NCI-H1694 (cell line): ENCODE data around the gene KCTD19.
A peak's percentile ranks its signal among the peaks of the same experiment; 100 is the strongest.

Source experiments
- DNase-seq: peaks from one replicate; lab custom pipeline; 2025; lab: John Stamatoyannopoulos, UW

The KCTD19 gene

DNA sequence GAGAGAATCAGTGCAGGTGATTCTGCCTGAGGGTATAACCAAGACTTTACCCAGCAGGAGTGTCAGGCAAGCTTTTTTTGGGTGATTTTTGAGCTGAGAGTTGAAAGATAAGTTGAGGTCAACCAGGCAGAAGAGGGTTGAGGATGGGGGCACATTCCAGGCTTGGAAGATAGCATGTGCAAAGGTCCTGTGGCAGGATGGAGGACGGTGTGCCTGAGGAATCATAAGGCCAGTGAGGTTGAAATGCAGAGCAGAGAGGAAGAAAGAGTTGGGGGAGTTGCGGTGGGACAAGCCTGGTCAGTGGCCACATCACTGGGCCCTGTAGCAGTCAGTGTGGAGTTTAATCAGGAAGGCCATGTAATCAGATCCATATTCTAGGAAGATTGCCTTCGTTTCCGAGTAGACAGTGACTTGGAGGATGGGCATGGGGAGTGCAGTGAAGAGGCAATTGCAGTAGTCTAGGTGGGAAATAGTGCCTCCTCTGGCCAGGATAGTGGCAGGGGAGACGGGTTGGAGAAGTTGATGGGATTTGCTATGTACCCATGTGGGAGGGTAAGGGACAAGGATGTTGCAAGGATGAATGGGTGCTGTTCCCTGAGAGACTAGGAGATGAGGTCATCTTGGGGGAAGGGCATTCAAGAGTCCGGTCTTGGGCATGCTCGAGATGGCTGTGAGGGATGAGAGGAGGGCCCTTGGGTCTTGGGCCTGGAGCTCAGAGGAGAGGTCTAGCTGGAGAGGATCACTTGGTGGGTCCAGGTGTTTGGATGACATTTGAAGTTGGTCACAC is 43.3 kb downstream of the KCTD19 start:
- no peak for DNase-seq

DNA sequence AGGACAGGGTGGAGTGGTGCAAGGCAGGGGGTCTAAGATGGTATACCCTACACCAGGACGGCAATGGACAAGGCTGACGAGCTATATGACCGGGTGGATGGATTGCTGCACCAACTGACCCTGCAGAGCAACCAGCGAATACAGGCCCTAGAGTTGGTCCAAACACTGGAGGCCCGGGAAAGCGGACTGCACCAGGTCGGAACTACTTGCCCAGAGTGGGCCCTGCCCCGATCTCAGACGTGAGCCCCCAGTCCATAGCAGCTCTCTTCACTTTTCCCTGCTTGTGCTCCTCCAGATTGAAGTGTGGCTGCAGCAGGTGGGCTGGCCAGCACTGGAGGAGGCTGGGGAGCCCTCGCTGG is 44.1 kb downstream of the KCTD19 start:
- DNase-seq = no peak

DNA sequence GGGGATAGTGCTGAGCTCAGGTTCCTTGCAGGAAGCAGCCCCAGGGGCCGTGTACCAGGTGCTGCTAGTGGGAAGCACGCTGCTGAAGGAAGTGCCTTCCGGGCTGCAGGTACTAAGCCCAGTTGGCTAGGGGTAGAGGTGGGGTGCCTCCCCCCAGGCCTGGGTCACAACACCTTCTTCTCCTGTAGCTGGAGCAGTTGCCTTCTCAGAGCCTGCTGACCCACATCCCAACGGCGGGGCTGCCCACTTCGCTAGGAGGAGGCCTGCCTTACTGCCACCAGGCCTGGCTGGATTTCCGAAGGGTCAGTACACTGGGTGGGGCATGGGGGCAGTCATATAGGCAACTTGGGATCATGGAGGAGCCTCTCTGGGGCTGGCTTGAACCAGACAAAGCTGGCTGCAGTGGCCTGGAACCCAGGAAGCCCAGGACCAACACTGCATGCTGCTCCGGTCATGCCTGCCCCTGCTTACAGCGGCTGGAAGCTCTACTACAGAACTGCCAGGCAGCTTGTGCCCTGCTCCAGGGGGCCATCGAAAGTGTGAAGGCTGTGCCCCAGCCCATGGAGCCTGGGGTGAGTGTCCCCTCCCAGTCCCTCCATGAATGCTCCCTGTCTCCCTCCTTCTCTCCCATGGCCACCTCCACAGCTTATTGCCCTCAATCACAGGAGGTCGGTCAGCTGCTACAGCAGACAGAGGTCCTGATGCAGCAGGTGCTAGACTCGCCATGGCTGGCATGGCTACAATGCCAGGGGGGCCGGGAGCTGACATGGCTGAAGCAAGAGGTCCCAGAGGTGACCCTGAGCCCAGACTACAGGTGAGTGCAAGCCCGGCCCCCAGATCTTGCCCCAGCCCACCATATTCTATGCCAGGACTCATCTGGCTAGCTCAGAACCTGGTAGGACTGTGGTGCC is 44.8 kb downstream of the KCTD19 start:
- DNase-seq = no peak

DNA sequence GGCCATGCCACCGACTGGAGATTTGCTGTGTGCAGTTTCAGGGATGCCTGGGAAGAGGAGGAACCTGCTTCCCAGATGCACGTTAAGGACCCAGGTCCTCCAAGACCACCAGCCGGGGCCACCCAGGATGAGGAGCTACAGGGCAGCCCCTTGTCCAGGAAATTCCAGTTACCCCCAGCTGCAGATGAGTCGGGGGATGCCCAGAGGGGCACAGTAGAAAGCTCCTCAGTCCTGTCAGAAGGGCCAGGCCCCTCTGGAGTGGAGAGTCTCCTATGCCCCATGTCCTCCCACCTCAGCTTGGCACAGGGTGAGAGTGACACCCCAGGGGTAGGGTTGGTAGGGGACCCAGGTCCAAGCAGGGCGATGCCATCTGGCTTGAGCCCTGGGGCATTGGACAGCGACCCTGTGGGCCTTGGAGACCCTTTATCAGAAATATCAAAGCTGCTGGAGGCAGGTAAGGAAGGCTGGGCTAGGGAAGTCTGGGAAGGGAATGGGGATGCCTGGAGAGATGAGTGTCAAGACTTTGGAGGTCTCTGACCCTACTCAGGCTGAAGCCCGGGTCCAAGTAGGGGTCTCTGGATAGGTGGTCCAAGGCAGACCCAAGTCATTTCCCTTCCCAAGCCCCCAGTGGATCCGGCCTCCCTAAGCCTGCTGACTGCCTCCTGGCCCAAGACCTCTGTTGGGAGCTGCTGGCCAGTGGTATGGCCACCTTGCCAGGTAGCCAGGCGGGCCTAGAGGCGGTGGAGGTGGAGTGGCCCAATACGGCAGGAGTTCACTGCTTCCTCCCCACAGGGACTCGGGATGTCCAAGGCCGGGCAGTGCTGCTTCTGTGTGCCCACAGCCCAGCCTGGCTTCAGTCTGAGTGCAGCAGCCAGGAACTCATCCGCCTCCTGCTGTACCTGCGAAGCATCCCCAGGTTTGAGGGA is 46.2 kb downstream of the KCTD19 start:
- DNase-seq = no peak

DNA sequence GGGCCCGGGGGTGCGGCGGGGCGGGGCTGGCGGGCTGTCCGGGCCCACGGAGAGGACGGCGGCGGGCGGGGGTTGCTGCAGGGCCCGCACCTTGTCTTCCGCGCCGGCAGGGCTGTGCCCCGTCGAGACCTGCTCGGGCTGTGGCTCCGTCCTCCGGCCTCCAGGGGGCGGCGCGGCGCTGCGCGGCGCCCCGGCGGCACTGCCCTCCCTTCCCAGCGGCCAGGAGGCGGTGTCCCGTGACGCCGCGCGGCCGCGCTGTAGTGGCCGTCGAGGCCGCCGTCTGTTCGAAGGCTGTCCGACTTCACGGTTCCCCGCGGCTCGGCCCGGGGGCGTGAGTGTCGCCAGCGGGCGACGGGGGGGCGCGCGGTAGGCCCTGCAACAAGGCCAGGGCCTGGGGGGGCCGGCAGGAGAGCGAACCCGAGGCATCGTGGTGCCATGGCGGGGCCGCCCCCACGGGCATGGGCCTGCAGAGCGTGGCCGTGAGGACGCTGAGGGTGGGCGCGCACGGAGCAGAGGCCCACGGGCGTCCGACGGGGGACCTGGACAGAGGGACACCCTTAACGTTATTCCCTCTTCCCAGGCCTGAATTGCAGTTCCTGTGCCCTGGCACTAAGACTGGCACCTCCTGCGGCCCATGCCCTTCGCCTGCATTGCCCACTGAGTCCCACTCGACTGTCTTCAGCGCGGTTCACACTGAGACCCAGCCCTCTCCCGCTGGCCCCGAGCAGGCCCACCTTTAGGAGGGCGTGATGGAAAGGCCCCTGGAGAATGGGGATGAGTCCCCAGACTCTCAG is 47.0 kb downstream of the KCTD19 start, which contains the start of gene PLEKHG4:
Gene PLEKHG4 (plus strand): TSS at position 237 of the 794 bp plus-strand sequence. CDS start 513 bp downstream, at position 750.
- DNase-seq = peak; percentile 29

DNA sequence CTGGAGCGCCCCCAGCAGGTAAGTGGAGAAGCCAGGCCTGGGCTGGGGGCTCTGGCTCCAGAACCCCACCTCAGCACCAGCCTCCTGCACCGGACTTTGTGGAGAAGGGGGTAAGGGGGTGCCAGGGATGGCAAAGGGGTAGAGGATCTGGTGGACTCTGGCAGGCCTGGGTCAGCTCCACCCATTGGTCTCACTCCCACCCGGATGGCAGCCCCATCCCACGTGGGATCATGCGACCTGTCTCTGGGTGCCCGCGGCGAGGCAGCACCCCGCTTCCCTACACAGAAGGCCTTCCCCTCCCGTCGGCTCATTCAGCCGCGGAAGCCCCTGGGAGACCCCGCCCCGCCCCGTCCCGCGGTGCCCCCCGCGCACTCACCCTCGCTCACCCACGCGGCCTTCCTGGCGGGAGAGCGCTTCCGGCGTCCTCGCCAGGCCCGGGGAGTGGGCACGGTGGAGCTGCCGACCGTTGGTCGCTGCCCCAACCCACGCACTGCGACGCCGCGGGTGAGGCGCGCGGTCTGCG is 47.7 kb downstream of the KCTD19 start:
- DNase-seq = no peak

DNA sequence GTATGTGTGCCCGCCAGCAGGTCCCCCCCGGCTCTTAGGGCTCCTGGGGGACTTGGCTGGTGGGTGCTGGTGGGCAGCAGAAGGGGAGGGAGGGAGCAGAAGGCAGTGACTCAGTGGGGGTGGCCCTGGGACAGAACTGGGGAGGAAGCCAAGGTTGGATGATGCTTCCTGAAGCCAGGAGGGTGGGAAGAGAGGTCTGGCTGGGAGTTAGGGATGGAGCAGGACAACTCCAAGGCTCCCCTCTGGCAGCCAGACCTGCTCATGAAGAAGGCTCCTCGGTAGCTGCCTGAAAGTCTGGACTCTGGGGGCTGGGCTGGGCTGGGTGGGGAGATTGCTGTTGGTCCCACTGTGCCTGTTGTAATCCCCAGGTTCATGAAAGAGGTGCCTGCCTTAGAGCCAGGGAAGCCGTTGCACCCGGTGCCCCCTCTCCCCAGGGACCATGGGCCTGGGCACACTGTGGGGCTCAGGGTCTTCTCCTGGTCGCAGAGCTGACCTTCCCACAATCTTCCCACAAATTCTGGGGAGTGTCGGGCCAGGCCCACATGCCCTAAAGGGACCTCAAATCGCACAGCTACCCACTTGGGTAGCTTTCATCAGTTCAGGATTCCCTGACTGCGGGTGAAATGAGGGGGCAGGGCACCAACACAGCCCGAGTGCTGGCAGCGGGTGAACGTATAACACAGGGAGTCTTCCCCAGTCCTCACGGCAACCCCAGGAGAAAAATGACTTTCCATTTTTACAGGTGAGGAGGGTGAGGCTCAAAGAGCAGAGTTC is 48.4 kb downstream of the KCTD19 start:
- no peak for DNase-seq

DNA sequence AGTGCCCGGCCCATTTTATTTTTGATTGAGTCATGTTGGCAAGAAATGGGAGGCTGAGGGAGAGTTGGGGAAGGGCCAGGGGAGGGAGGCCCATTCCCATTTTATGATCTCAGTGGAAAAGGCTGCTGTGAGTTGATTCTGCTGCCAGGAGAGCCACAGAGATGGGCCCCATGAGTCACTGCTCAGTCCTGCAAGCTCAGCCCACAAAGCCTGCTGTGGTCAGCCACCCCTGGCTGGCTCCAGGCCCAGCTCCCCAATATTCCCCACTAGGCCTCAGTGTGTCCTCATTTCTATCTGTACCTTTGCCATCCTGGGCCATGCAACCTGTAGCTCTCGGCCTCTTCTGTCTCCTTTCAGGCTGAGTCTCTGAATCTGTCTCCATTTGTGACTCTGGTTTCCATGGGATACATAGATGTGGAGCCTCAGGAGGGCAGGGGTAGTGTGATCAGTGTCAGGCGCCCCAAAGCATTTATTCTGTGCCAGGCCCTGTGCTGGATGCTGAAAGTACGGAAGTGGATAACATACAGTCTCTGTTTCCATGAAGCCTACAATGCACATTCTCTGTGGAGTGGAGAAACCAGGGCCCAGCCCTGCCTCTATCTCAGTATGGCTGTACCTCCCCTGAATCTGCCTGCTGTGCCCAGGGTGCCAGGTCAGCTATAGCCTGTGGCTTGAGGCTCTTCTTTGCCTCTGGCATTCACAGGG is 49.1 kb downstream of the KCTD19 start:
- DNase-seq = no peak

DNA sequence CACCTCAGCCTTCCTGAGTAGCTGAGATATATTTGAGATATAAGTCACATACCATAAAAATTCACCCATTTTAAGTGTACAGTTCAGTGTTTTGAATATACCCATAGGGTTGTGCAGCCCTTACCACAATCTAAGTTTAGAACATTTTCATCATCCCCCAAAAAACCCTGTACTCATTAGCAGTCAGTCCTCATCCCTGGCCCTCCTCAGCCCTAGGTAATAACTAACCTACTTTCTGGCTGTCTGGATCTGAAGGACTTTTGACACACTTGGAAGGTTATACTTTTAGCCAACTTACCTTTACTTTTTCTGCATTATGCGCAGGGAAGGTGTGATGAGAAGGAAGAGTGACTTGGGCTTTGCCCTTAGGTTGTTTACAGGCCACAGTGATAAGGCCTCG is 51.2 kb downstream of the KCTD19 start:
- no peak for DNase-seq

DNA sequence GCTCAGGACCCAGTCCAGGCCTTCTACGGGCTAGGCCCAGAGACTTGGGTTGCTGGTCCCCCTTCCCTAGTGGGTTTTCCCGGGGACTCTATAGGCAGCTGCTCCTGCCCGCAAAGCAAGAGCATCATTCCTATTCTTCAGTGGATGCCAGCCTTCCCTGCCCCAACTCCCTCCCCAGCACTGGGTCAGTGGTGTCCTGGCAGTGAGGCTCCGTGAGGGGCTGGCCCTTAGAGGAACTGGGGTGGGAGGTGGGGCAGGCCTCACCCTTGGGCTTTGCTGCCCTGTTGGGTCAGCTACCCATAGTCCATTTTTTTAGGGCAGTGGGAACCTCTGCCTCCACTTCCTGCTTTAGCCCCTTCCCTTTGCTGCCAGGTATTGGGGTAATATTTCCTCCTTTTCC is 55.1 kb downstream of the KCTD19 start:
- no peak for DNase-seq

DNA sequence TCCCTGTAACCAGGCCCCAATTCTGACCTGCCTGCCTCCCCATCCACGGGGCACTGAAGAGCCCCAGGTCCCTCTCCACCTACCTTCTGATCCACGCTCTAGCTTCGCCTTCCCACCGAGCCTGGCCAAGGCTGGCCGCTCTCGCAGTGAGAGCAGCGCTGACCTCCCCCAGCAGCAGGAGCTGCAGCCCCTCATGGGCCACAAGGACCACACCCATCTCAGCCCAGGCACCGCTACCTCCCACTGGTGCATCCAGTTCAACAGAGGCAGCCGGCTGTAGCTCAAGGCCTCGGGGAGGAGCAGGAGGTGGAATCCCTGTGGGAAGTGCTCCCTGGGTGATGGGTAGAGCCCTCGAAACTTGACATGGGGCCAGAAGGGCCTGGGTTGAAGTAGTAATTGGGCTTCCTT is 55.6 kb downstream of the KCTD19 start:
- DNase-seq = no peak

DNA sequence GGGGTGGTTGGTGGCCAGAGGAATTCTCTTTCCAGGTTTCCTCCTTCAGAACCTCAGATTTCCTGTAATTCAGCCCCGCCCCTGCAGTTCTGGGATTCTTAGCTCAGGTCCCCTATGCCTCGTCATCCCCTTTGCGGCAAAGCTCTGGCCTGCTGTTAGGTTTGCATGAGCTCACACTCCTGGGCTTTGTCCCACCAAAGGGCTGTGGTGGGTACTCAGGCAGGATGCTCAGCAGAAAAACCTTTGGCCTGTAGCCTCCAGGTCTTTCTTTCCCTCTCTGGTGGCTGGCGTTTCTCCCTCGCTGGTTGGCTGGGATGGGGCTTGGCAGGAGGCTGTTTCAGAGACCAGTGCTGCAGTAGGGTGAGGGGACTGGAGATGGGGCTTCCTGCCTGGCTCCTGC is 56.8 kb downstream of the KCTD19 start:
- DNase-seq = no peak

DNA sequence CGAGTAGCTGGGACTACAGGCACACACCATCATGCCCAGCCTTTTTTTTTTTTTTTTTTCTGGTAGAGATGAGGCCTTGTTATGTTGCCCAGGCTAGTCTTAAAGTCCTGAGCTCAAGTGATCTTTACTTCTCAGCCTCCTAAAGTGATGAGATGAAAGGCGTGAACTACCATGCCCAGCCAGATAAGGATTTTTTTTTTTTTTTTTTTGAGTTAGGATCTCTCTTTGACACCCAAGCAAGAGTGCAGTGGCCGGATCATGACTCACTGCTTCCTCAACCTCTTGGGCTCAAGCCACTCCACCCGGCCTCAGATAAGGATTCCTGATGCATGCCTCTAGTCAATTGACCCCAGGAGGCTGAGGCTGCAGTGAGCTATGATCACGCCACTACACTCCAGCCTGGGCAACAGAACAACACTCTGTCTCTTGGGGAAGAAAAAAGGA is 58.4 kb downstream of the KCTD19 start:
- DNase-seq = no peak

DNA sequence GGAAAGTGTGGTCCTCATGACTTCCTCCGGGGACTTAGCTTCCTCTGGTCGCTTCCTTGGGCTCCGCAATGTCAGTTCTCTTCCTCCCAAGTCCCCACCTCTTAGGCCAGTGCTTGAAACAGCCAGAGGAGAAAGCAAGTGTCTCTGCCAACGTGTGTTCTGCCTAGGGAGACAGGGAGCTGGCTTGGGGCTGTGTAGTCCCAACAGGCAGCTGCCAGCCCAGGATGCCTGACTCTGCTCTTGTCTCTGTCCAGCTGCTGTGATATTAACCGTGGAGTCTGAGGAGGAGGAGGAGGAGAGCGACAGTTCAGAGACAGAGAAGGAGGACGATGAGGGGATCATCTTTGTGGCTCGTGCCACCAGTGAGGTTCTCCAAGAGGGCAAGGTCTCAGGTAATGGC is 60.7 kb downstream of the KCTD19 start:
- no peak for DNase-seq

DNA sequence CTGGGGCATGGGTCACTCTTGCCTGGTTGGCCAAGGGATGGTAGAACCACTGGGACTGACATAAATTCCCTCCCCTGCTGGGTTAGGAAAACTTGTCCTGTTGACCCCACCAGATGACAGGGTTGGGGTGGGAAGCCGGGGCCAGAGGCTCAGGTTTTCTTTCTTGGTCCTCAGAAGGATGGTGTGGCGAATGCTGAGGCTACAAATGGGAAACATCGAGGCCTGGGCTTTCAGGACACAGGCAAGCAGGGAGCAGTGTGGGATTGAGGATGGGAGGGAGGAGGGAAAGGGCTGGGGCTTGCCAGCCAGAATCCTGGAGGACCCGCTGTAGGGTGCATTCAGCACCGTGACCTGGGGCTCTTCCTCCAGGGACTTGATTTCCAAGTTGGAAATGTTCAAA is 61.7 kb downstream of the KCTD19 start:
- no peak for DNase-seq

DNA sequence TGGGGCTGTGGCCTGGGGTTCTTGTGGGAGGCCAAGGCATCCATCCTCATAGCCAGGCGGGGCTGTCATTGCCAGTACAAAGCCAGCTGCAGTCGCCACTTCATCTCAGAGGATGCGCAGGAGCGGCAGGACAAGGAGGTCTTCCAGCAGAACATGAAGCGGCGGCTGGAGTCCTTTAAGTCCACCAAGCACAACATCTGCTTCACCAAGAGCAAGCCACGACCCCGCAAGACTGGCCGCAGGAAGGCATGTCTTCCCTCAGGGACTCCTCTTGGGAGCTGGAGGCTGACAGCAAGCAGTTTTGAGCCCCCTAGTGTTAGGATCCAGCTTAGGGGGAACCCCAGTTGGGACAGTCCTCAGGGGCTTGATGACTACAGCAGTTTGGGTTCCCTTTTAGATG is 62.3 kb downstream of the KCTD19 start:
- no peak for DNase-seq

DNA sequence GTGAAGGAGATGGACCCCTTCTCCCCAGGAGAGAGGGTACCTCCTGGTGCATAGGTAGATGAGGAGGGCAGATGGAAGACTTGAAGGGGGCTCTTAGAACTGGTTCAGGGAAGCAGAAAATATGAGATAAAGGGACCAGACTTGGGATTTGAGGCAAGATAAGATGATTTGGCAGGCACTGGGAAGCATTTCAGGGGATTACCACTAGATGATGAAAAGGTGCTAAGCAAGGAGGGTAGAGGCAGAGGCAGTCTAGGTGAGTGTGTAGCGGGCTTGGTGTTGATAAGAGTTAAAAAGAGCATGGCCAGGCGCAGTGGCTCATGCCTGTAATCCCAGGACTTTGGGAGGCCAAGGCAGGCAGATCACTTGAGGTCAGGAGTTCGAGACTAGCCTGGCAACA is 63.3 kb downstream of the KCTD19 start:
- no peak for DNase-seq

DNA sequence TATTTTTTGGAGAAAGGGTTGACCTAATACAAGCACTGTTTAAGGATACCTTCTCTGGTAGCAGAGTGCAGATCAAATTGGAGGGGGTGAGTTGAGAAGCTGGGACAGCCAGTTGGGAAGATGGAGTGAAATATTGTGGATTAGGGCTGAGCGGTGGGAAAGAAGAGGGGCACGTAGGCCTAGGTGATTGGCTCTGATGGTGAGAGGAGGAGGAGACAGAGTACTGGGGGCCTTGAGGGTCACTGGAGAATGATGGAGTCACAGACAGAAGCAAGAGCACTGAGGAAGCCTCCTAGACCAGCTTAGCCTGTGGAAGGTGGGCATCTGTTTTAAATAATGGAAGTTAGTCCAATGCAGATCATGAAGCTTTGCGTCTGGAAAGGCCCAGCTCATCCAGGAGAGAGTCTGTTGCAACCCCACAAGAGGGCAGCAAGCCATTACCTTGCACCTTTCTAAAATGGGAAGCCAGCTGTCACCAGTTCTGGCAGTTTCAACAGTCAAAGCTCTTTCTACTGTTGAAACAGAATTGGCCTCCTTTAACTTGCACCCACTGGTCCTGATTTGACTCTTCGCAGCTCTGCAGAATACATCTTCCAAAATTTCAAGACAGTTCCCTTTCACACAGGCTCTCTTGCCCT is 66.0 kb downstream of the KCTD19 start:
- peak; percentile 60 for DNase-seq

DNA sequence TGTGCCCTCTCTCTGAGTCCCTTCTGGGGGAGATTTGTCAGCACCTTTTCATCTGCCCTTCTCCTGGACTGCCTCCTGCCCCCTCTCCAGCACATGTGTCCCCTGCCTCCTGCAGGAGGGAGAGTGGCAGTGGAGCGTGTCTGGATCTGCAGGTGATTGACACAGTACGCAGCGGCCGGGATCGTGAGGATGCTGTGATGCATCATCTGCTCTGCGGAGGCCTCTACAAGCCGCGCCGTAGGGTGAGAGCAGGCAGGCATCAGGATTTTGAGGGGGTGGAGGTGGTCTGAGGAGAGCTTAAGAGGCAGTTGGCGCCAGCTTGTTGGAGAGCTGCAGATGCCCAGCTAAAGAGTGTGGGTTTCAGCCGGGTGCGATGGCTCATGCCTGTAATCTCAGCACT is 66.8 kb downstream of the KCTD19 start:
- no peak for DNase-seq
